NCI-H524 (cell line): ENCODE measurements around the gene CXCR6.

ENCODE experiments used
- DNase-seq, 2 experiments: peaks; one replicate each; lab custom pipeline; 2025; lab: John Stamatoyannopoulos, UW

The CXCR6 gene

GRCh38 chr3:45969116-45969515 is 25.9 kb downstream of the CXCR6 start:
- DNase-seq: no peak

- DNase-seq: no peak
Measured at GRCh38 chr3:45969953-45970352, 26.7 kb downstream of the CXCR6 start.

GRCh38 chr3:45972534-45973402 is 29.5 kb downstream of the CXCR6 start:
- no peak for DNase-seq

- no peak for DNase-seq
Measured at GRCh38 chr3:45974686-45975085, 31.4 kb downstream of the CXCR6 start.

GRCh38 chr3:45975686-45976085 is 32.4 kb downstream of the CXCR6 start:
- no peak for DNase-seq

GRCh38 chr3:45976191-45977091 is 33.2 kb downstream of the CXCR6 start:
- DNase-seq: no peak

- DNase-seq: no peak
Measured at GRCh38 chr3:45978006-45978761, 34.9 kb downstream of the CXCR6 start.

- no peak for DNase-seq
Measured at GRCh38 chr3:45979378-45979777, 36.1 kb downstream of the CXCR6 start.

GRCh38 chr3:45980229-45980813 is 37.1 kb downstream of the CXCR6 start:
- no peak for DNase-seq

GRCh38 chr3:45980819-45981218 is 37.6 kb downstream of the CXCR6 start:
- DNase-seq: no peak

GRCh38 chr3:45981346-45982074 is 38.2 kb downstream of the CXCR6 start:
- DNase-seq: no peak

- DNase-seq: no peak
Measured at GRCh38 chr3:45983770-45984169, 40.5 kb downstream of the CXCR6 start.

- DNase-seq: no peak
Measured at GRCh38 chr3:45984331-45985312, 41.4 kb downstream of the CXCR6 start.

GRCh38 chr3:45985532-45986302 is 42.5 kb downstream of the CXCR6 start:
- DNase-seq: no peak

- DNase-seq: no peak
Measured at GRCh38 chr3:45986303-45986982, 43.2 kb downstream of the CXCR6 start.

- DNase-seq: no peak
Measured at GRCh38 chr3:45987368-45988291, 44.4 kb downstream of the CXCR6 start.

- no peak for DNase-seq
Measured at GRCh38 chr3:45988362-45988761, 45.1 kb downstream of the CXCR6 start.
